Stimulated activated CD4-positive, alpha-beta T cell treated with anti-CD3 and anti-CD28 coated beads, Interleukin-4, amount 100 ng/mL, for 1 hour (primary cell): ENCODE measurements around the gene CXCR5.
A peak's percentile ranks its signal among the peaks of the same experiment; 100 is the strongest.

Source experiments
- DNase-seq: peaks from one replicate; pipeline ENCODE4 v3.0.0-alpha.2; 2020

Gene CXCR5

DNA sequence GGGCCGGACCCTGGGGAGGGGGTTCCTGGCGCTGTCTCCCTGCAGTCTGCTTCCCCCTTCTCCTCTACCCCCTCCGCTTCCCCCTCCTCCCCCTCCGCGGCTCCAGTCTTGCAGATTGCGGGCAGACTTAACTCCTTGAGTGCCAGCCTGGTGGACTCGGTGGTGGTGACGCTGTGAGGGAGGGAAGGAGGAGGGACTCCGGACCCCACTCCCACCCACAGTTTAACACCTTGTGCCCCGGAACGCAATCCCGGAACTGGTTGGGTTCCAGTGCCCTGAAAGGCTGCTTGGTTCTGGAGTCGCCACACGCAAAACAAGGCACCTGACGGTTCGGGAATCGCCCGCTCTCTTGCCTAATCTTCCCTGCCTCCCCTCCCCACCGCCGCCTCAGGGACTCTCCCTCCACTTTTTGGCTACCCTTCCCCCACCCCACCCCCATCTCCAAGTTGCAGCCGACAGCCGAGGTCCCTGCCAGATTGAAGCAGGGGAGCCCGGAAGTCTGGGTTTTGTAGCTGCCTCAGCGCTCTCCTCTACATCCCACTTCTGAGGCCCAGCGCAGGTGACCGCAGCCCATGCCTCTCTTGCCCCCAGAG is 45.9 kb downstream of the CXCR5 start:
- peak; percentile 71 for DNase-seq

DNA sequence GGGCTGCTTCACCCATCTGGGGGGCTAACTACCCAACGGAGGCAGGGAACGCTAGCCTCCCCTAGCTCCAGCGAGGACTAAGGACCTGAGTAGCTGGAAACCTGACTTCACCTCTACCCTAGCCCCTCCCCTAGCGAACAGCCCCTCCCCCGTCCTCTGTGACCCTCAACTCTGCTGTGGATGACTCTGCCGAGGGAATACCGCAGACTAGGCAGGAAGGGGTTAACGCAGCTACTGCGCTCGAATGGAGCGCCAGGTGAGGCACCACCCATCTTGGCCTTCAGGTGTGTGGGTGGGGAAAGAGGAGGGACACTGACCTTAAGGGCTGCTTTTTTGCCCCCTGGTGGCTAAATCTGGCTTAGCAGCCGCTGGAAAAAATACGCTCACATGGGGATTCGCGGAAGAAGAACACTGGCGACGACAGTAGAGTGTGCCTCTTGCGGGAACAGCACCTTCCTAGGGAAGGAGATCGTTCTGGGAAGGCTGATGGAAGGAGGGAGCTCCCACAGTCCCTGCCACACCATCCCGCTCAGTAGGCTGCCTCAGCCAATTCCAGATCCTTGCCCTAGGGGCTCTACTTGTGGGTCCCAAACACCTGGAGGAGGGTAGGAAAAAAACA is 46.5 kb downstream of the CXCR5 start:
- peak; percentile 82 for DNase-seq

DNA sequence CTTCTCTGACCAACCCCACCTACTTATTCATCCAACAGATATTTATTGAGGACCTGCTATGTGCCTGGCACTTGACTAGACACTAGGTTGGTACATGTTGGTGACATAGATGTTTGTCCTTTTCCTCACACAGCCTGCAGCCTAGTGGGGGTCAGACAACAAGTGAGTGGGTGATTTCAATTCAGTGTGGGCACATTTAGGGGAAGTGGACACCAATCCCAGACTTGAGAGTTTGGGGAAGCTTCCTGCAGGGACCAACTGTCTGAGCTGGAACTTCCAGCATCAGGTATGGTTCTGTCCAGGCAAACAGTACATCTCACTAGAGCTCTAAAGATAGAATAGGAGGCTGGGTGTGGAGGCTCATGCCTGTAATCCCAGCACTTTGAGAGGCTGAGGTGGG is 47.9 kb downstream of the CXCR5 start:
- DNase-seq: no peak

DNA sequence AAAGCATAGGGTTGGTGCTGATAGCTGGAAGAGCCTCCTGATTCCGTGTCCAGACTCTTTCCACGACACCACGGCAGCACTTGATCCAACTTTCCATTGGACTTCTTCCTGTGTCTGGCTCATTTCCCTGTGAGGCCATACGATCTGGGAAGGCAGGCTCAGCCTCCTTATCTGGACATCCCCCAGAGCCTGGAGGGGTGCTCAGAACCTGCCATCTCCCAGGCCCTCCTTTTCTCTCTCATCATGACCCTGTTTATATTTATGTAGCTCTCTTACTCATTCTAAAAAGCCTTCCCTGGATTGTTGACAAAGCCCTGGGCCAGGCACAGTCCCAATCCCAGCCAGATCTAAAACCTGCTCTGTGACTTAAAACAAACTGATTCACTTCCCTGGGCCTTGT is 49.8 kb downstream of the CXCR5 start:
- DNase-seq: no peak

DNA sequence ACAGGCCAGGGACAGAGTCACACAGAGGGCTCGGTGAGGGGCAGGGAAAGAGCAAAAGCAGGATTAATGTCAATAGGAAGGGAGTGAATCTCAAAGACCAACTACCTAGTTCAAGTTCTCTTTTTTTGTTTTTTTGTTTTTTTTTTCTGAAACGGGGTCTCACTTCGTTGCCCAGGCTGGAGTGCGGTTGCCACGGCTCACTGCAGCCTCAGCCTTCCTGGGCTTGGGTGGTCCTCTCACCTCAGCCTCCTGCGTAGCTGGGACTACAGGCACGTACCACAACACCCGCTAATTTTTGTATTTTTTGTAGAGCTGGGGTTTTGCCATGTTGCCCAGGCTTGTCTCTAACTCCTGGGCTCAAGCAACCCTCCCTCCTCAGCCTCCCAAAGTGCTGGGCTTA is 51.7 kb downstream of the CXCR5 start:
- no peak for DNase-seq

DNA sequence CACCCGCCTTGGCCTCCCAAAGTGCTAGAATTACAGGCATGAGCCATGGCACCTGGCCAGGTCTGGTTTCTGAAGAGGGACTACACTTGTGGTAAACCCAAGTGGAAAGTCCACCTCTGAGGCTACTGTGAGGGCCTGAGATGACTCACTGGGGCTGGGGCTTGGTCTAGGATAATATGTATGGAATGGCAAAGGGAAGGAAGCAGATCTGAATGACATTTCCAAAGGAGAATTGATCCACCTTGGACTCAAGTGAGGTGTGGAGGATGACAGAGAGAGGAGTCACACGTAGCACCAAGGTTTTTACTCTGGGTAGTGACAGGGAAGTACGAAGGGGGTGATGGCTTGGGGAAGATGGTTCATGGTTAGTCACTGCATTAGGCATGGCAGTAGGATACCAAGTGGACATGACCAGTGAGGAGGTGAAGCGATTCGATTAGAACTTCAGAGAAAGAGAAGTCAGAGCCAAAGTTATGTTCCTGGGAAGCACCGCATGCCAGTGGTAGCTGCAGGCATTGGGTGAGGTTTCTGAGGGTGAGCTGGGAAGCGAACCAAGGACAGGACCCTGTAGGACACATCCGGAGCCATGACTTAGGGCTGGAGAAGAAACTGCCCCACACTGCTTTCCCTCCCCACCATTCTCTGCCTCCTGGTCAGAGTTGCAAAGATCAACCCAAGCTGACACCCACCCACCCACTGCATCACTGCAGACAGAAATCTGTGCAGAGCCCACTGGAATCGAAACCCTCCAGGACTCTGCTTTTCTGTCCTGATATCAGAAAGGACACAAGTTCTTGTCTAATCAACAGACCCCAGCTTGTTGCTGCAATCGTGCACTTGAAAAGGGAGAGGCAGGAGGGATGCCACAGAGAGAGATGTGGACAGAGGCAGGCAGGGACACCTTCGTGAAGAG is 55.1 kb downstream of the CXCR5 start:
- no peak for DNase-seq

DNA sequence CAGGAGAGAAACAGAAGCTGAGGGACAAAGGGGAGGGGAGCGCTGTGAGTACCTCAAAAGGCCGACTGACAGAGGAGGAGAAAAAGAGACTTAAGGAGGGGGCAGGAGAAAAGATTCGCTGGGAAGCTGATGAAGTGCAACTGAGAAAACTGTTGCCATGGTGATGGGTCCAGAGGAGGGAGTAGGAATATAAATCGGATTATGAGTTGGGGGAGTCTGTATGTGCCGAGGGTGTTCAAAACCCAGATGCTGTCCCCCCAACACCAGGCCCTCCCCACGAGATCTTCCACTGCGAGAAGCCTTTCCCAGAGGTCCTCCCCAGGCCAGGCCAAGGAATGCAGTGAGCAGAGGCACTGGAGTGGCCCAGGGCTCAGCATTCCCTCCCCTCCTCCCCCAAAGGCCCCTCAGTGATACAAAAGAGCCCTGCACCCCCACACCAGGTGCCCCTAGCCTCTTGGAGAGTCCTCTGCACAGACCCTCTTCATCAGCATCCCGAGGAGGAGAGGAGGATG is 55.8 kb downstream of the CXCR5 start:
- DNase-seq: no peak

DNA sequence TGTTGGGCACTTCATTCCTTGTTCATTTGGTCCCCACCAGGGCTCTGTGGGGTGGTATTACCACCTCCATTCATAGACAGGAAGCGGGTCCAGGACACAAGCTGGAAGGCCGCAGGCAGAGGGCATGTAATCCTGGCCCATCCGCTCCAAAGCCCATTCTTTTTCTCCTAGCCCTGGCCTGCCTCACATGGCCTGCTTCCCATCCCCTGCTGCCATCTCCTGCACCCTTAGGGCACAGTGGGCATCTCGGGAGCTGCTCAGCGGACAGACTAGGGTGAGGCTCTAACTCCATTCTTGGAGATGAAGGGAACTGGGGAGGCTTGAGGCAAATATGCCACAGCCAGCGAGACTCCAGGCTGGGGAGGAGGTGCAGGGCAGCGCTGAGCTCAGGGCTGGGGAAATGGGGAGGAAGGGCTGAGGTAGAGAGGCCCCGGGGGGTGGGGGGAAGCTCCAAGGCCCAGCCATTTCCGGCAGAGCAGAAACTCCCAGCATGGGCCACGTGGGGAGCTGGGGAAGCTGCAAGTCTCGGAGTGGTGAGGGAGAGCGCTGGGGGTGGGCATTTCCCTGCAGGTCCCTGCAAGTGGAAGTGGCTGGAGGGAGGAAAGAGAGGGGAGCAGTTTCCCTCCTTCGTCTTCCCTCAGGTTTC is 56.4 kb downstream of the CXCR5 start:
- peak; percentile 68 for DNase-seq

DNA sequence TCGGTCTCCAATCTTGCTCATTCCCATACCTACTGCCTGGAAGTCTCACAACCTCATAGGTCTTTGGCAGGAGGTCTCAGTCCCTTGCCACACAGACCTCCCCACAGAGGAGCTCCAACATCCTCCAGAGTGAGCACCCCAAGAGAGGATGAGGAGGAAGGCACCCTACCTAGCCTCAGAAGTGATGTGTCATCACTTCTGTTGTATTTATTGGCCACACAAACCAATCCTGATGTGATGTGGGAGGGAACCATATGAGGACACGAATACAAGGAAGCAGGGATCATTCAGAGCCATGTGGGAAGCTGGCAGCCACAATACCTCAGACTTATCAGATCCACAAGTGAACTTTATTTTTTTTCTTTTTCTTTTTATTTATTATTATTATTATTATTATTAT is 63.4 kb downstream of the CXCR5 start:
- DNase-seq: no peak
